ENCODE measurements around the gene CAMLG. TPM values are rescaled to one million over a fixed set of nuclear protein-coding genes. Genes with fewer than 3 reads are reported as not detected.
A peak's percentile ranks its signal among the peaks of the same experiment; 100 is the strongest.
"Not testable (repeated sequence)": the region's sequence is repeated elsewhere in the genome, so short reads cannot be mapped to it uniquely, and the experiment has no call there.

CAMLG gene
- total RNA-seq = 48.7 and 49.6 TPM in 2 replicates
- long read RNA-seq, transcript CAMLG-202 (3 exons, 895 nt) = minor isoform, 11 of 209 reads
- long read RNA-seq, transcript CAMLG-201 (4 exons, 2,221 nt) = major isoform, 163 of 209 reads
- long read RNA-seq, partial matches to known transcripts = 10 of 209 reads
- long read RNA-seq, other reads (novel, unspliced or antisense) = 25 of 209 reads

GRCh38 chr5:134738133-134738962, at the start of gene CAMLG:
Gene CAMLG, plus strand, starts transcription at chr5:134738548. Its CDS starts 73 bp downstream, at chr5:134738621.
- Mint-ChIP-seq H3K4me3 (ENCODE audit: unreplicated experiment) (peak within 1 kb of the TSS; percentile 99), H3K27ac (ENCODE audit: unreplicated experiment) (peak within 1 kb of the TSS; percentile 98), H3K4me1 (ENCODE audit: unreplicated experiment) (peaks cover 19% of the 10 kb centered on the region), H3K36me3 (ENCODE audit: unreplicated experiment) (peaks cover 7% of the 10 kb centered on the region), H3K9me3 (ENCODE audit: unreplicated experiment) (no peaks in the 10 kb centered on the region), H3K27me3 (ENCODE audit: unreplicated experiment) (no peaks in the 10 kb centered on the region)
- DNase-seq (ENCODE audit: extremely low spot score, unreplicated experiment) = peak; percentile 99
- peak; percentile 75 for TF ChIP-seq CTCF (IDR thresholded peaks at IDR 0.05)

- H3K27me3 Mint-ChIP-seq (ENCODE audit: unreplicated experiment); H3K9me3 Mint-ChIP-seq (ENCODE audit: unreplicated experiment); DNase-seq (ENCODE audit: extremely low spot score, unreplicated experiment); H3K27ac Mint-ChIP-seq (ENCODE audit: unreplicated experiment); H3K4me1 Mint-ChIP-seq (ENCODE audit: unreplicated experiment); H3K4me3 Mint-ChIP-seq (ENCODE audit: unreplicated experiment): not testable (repeated sequence)
- H3K36me3 Mint-ChIP-seq (ENCODE audit: unreplicated experiment) = peaks cover 53% of the 10 kb centered on the region
These were observed 48.2 kb upstream of the CAMLG start for GRCh38 chr5:134690144-134690543.

GRCh38 chr5:134692722-134693121, 45.6 kb upstream of the CAMLG start:
- H3K36me3 Mint-ChIP-seq (ENCODE audit: unreplicated experiment) = peaks cover 50% of the 10 kb centered on the region
- H3K9me3 Mint-ChIP-seq (ENCODE audit: unreplicated experiment) = no peaks in the 10 kb centered on the region
- no peak overlapping the region for H3K27ac Mint-ChIP-seq (ENCODE audit: unreplicated experiment)
- H3K4me3 Mint-ChIP-seq (ENCODE audit: unreplicated experiment) = no peak overlapping the region
- H3K4me1 Mint-ChIP-seq (ENCODE audit: unreplicated experiment) = no peaks in the 10 kb centered on the region
- no peak for TF ChIP-seq CTCF (IDR thresholded peaks at IDR 0.05)
- H3K27me3 Mint-ChIP-seq (ENCODE audit: unreplicated experiment) = no peaks in the 10 kb centered on the region
- DNase-seq (ENCODE audit: extremely low spot score, unreplicated experiment) = no peak

- Mint-ChIP-seq H3K9me3 (ENCODE audit: unreplicated experiment) (no peaks in the 10 kb centered on the region), H3K27me3 (ENCODE audit: unreplicated experiment) (no peaks in the 10 kb centered on the region), H3K36me3 (ENCODE audit: unreplicated experiment) (peaks cover 51% of the 10 kb centered on the region), H3K4me3 (ENCODE audit: unreplicated experiment) (no peak overlapping the region), H3K4me1 (ENCODE audit: unreplicated experiment) (peaks cover 2% of the 10 kb centered on the region), H3K27ac (ENCODE audit: unreplicated experiment) (no peak overlapping the region)
- no peak for DNase-seq (ENCODE audit: extremely low spot score, unreplicated experiment)
- no peak for TF ChIP-seq CTCF (IDR thresholded peaks at IDR 0.05)
These were observed 30.0 kb upstream of the CAMLG start for GRCh38 chr5:134708301-134708700.

GRCh38 chr5:134714120-134714519, 24.2 kb upstream of the CAMLG start:
- H3K36me3 Mint-ChIP-seq (ENCODE audit: unreplicated experiment) = peaks cover 47% of the 10 kb centered on the region
- H3K4me3 Mint-ChIP-seq (ENCODE audit: unreplicated experiment) = no peak overlapping the region
- no peaks in the 10 kb centered on the region for H3K27me3 Mint-ChIP-seq (ENCODE audit: unreplicated experiment)
- H3K4me1 Mint-ChIP-seq (ENCODE audit: unreplicated experiment) = peaks cover 8% of the 10 kb centered on the region
- H3K27ac Mint-ChIP-seq (ENCODE audit: unreplicated experiment) = no peak overlapping the region
- no peak for DNase-seq (ENCODE audit: extremely low spot score, unreplicated experiment)
- no peaks in the 10 kb centered on the region for H3K9me3 Mint-ChIP-seq (ENCODE audit: unreplicated experiment)
- no peak for TF ChIP-seq CTCF (IDR thresholded peaks at IDR 0.05)

Data from osteocyte (in vitro differentiated cells).